ENCODE measurements around the gene LAGE3.

Gene LAGE3

DNA sequence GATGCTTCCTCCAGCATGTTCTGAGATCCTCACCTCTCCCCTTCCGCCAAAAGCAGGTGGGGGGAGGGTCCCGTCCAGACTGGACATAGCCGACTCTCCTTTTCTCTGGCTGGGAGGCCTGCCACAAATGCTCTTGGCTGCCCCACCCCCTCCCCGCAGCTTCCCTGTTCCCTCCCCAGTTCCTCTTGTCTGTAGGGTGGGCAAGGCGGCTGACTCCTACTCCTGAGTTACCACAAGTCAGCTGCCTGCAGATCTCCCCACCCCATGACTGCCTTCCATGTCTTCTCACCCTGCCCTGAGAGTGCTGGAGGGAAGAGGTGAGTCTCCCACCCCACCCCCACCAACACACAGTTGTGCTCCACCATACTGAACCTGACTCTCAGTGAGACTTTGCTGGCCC lies 47.7 kb downstream of the LAGE3 start:
- no peak for DNase-seq

GRCh38 chrX:154430916-154431315 lies 48.2 kb downstream of the LAGE3 start:
- DNase-seq = no peak

- no peak for DNase-seq
Measured at GRCh38 chrX:154430479-154430878, 48.6 kb downstream of the LAGE3 start.

GRCh38 chrX:154429711-154430110 lies 49.4 kb downstream of the LAGE3 start:
- no peak for DNase-seq

GRCh38 chrX:154428176-154429171 lies 50.6 kb downstream of the LAGE3 start, which contains the start of gene ATP6AP1:
Gene ATP6AP1 (plus strand): TSS chrX:154428677. CDS start chrX:154428693, 16 bp downstream.
- peak; percentile 86 to 90 for DNase-seq
